Activated CD4-positive, alpha-beta T cell treated with anti-CD3 and anti-CD28 coated beads for 24 hours (primary cell): ENCODE measurements around the gene GPHA2.

Experiments
- DNase-seq, 2 donors: peaks; one replicate each; pipeline ENCODE4 v3.0.0-alpha.2; 2020; ENCODE audit warnings: low read depth in 2 of 2

Gene GPHA2

GRCh38 chr11:64930340-64930739 lies 5.4 kb downstream of the GPHA2 start:
- DNase-seq = no peak

GRCh38 chr11:64929625-64930024 lies 6.1 kb downstream of the GPHA2 start:
- no peak for DNase-seq

- no peak for DNase-seq
These were observed 6.7 kb downstream of the GPHA2 start for GRCh38 chr11:64928957-64929356.

GRCh38 chr11:64926689-64927088 lies 9.0 kb downstream of the GPHA2 start:
- no peak for DNase-seq

DNA sequence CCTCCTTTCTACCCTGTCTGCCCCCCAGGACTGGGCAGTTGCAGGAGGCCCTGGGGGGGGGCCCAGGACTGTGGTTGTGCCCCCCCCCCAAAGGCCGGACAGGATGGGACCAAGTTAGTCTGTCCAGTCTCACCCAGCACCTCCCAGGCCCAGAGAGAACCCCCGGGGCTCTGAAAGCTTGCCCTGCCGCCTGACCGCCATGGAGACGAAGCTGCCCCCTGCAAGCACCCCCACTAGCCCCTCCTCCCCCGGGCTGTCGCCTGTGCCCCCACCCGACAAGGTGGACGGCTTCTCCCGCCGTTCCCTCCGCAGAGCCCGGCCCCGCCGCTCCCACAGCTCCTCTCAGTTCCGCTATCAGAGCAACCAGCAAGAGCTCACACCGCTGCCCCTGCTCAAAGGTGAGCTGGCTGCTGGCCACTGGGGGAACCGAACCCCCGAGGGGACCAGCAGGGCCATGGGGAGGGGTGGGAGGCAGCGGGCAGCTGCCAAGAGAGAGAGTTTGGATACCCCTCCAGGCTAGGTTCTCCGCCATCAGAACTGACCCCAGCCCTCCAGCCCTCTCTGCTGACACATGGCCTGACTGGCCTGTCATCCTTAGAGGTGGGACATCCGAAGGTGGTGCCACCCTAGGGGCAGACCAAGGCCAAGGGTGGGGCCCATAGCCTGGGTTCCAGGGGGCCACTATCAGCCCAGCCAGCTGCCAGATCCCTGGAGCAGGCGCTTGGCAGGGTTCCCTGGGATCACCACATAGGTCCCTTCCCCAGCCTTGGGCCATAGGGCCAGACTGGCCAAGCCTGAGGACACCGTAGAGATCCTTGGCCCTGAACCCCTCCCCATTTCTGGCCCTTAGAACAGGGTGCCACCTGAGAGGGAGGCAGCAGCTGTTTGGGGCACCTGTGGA lies 9.9 kb downstream of the GPHA2 start:
- DNase-seq = no peak

- DNase-seq = peak in 1 of 2 donors; percentile 10
These were observed 10.8 kb downstream of the GPHA2 start for GRCh38 chr11:64924910-64925284.

GRCh38 chr11:64923944-64924909 lies 11.5 kb downstream of the GPHA2 start, which contains the start of gene PPP2R5B:
TSS of gene PPP2R5B (plus strand) at chr11:64924689. CDS start at chr11:64925735, 1,046 bp downstream.
- peak; percentile 78 to 82 for DNase-seq

GRCh38 chr11:64923151-64923661 lies 12.5 kb downstream of the GPHA2 start:
- DNase-seq = no peak

DNA sequence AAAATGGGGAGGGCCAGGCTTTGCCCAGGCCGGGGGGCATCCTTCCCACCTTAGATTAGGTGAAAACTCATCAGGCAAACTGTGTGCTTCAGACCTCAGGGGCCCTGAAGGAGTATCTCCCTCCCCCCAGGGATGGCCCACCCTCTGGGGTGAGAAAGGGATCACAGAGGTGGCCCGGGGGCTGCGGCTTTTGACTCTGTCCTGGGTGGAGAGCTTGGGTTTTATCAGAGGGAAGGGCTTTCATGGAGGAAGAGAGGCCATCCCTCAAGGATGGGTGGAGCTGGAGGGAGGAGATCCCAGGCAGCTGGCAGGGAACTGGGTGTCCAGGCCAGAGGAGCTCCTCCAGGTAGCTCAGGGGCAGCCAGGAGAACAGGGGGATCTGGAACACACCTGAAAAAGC lies 14.3 kb downstream of the GPHA2 start:
- no peak for DNase-seq

DNA sequence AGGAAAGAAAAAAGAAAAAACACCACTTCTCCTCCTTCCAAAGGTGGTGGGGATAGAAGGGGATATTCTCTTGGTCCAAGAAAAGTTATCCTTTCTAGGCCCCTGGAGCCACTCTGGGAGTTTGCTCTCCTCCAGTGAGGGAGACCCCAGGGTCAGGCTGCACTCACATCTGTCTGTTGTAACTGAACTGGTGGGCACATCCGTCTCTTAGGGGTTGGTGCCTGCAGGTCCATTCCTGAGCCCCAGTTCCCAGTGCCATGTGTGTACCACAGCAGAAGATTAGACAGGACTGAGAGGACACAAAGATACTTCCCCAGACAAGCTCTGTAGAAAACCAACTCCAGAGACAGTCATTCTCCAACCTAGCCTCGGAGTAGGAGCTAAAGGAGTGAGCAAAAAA lies 15.6 kb downstream of the GPHA2 start:
- DNase-seq = no peak

GRCh38 chr11:64919627-64920026 lies 16.1 kb downstream of the GPHA2 start:
- no peak for DNase-seq

GRCh38 chr11:64918017-64918416 lies 17.7 kb downstream of the GPHA2 start:
- no peak for DNase-seq

GRCh38 chr11:64917663-64917995 lies 18.1 kb downstream of the GPHA2 start:
- no peak for DNase-seq

- DNase-seq = peak; percentile 98
These were observed 18.7 kb downstream of the GPHA2 start, which contains the start of gene ATG2A for GRCh38 chr11:64916775-64917662. TSS of gene ATG2A (minus strand) at chr11:64917209. CDS start at chr11:64917135, 74 bp downstream.

GRCh38 chr11:64916040-64916774 lies 19.5 kb downstream of the GPHA2 start:
- peak in 1 of 2 donors; percentile 10 for DNase-seq

GRCh38 chr11:64915376-64915887 lies 20.3 kb downstream of the GPHA2 start:
- DNase-seq = no peak

DNA sequence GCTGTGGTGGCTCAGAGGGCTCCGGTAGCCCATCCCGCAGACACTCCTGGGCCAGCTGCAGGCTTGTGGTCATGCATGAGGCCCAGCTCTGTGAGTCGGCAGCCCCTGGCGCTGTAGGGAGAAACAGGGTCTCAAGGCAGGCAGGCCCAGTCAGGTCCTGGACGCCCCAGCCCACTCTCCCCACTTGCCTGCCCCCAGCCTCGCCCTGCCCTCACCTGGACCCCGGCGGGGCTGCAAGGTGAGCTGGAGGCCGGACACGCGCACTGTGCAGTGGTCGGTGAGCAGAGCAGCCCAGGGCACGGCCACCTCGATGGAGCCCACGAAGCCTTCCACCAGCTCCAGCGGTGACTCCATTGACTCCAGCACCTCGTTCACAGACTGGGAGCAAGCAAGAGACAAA lies 21.6 kb downstream of the GPHA2 start:
- DNase-seq = no peak

- no peak for DNase-seq
These were observed 22.4 kb downstream of the GPHA2 start for GRCh38 chr11:64913171-64913727.

GRCh38 chr11:64911689-64912088 lies 24.0 kb downstream of the GPHA2 start:
- no peak for DNase-seq

- no peak for DNase-seq
These were observed 24.6 kb downstream of the GPHA2 start for GRCh38 chr11:64911142-64911541.
